GM21825 (cell line): ENCODE data around the gene KCNH1.

Source experiments
- ATAC-seq: cut with Tn5 transposase; IDR thresholded peaks from one replicate; pipeline ENCODE4 v1.9.1; 2021; ENCODE audit warnings: mild to moderate bottlenecking, moderate library complexity; ENCODE audit not compliant: unreplicated experiment

Gene KCNH1

DNA sequence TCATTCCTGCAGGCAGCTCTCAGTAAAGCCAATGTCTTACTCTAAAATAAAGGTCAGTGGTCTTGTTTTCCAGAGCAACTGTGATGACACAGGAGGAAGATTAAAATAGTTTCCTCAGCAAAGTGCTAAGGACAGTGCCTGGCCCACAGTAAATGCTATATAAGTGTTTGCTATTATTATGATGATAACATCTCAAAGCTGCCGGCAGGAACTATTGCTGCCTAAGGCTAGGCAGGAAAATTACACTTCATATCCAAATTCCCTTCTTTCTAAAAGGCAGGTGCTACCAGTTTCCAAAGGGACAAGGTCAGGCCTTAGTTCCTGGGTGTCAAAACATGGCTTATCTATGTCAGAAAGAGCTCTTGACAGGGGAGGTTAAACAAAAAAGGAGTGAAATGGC lies 403.9 kb downstream of the KCNH1 start:
- ATAC-seq = no peak

DNA sequence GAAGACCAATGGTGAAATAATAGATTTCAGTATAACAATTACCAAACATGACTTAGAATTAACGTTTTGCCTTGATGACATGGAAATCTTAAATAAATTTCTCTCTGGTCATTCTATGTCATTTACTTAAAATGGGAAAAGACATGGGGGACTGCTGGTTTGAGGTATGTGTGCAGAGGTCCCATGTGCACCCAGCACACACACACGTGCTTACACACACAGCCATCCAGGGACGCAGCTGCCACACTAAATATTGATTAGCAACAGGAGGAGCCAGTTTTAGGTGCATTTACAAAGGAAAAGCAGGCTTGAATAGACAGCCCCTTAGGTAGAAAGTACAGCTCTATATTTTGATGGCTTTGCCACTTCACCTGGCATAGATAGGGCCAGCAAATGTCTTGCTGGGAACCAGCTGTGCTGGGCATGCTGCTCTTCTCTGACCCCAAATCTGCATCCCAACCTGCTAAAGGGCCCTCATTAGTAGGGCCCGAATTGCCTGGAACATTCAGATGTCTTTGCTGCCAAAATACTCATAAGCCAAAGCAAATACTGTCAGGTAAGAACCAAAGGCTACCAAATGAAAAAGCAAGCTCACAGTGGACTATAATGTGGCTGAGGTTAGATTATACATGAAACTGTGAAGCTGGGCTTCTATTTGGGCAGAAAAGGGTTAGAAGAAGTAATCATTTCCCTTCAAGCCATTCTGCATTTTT lies 405.4 kb downstream of the KCNH1 start:
- ATAC-seq = no peak

DNA sequence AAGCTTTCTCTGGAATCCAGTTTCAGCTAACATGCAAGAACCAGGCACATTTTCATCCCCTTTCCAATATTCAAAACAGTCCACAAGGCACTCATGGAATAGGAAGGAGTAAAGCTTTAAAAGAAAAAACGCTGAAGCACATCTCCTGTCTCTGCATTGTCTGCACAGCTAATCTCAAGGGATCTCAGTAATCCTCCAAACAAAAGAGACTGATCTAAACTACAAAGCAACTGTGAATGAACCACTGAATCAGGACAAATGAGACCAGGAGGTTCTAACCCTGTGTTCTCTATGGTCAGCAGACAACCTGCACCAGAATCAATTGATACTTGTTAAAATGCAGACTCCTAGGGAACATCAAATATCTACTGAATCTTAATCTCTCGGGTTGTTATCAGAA lies 406.2 kb downstream of the KCNH1 start:
- ATAC-seq = no peak

DNA sequence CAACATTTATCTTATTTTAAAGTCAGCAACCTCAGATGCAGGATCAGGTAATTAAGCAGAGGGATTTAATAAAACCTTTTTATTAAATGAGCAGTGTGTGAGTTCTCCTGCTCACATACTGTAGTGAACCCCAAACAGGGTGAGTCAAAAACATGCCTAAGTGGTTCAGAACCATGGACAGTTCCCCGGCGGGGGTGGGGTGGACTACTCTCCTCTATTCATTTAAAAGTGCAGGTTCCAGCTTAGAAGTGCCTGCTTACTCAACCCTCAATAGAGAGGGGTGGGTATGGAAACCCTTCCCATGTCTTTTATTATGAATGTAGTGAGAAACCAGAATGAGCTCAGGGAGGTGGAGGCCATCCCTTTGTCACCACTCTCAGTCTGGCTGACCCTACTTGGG lies 407.3 kb downstream of the KCNH1 start:
- ATAC-seq = no peak

DNA sequence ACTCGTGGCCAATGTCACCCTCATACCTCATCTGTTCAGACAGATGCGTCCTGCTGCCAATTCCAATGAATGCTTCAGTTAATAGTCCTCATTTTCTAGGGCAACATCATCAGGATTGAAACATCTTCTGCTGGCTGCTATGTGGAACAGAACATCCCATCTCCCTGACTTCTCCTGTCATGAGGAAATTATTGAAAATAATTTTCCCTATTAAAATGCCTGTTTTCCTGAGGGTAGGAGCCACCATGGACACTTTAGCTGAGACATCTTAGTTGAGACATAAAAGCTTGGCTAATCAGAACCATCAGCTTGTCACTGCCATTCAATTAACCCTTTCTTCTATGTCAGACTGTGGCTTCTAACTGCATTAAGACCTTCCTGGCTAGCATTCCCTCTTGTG lies 409.2 kb downstream of the KCNH1 start:
- ATAC-seq = no peak

DNA sequence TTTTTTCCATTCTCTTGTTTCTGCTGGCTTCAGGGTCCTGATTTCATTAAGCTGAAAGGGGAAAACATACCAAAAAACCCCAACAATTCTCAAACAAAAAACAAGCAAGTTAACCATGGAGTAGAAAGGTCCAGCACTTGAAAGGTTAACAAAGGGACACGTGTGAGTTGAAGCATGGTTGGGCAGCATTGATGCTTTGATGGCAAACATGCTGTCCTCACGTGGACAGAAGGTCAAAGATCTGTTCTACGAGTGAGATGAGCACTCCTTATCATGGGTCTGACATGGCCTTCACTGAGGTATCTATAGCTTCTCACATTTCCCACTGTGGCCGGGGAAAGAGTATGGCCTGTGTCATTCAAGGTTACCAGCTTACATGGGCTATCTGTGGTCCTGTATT lies 410.3 kb downstream of the KCNH1 start:
- no peak for ATAC-seq

DNA sequence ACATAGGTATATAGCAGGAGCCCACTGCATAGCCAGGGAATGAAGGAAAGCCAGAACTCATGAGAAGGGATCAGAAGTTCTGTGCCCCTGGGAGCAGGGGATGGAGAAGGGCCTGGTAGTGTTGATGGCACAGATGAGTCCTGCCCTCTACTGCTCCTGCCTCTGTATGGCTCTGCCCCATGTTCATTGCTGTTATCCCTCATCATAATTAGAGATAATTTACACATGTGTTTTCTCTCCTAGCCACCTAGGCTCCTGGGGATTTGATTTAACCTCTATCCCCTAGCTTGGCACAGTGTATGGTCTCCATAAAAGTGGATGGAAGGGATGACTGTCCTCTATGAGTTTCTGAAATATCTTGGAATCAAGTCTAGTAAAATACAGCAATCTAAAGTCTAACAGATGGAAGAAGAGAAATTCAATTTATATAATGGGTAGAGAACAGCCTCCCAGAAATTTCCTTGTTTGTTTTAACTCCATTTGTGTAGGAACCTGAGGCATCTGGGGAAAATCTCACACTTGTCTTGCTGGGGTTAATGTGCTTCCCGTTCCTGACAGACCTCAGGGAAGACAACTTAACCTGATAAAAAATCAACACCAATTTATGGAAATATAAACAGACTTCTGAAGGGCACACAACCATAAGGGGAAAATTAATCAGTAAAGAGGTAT lies 411.4 kb downstream of the KCNH1 start:
- no peak for ATAC-seq

DNA sequence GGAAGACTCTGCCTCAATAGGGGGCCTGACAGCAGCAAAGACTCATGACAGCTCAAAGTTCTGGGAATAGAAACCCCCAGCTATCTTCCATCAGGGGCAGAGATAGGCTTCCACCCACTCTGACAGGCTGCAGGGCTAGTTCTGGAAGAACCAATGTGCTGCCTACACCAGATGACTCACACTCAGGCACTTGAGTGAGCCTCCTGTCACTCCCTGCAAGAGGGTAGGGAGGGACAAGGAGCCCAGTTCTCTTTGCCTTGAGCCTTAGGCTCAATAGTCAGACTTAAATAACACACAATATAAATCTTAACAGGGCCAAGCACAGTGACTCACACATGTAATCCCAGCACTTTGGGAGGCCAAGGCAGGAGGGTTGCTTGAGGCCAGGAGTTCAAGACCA lies 418.9 kb downstream of the KCNH1 start:
- ATAC-seq = no peak

DNA sequence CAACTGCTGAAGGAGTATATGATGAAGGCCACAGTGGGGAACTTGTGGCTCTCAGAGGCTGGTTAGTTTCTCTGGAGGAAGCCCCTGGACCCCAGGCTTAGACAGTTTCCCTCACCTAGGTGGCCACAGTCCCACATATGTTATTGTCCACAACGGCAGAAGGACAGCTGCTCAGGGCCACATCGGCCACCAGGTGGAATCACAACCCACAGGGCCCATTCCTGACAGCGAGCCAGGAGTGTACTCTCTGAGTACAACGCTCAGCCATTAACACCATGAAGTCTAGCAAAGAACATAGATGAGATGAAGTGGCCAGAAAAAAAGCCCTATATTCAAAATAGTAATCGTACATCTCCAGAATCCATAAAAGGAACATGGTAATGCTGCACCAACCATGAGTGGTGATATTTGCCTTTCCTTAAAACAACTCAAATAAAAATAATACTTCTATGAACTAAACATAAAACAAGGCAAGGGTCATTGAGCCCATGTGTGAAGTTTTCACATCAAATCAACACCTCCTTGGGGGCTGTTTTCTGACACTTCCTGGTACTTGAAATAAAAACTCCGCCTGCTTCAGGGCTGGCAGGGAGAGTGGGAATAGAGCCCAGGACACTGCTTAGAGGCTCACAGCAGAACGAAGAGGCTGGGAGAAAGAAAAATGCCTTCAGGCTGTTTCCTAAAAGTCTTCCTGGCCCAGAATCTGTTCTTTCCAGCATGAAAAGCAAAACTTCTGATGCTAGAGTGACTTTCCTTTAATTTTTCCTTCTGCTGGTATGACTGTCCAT lies 421.9 kb downstream of the KCNH1 start:
- no peak for ATAC-seq

DNA sequence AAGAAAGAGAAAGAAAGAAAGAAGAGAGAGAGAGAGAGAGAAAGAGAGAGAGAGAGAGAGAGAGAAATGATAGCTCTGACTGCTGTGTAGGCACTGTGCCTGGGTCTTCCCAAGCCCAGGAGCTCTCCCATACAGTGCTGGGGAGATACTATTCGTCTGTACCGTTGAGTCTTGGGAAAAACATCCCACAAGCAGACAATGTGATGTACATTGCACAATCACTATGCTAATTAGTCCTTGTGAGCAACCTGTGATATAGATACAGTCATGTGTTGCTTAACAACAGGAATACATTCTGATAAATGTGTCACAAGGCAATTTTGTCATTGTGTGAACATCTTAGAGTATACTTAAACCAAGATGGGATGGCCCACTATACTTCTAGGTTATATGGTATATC lies 424.2 kb downstream of the KCNH1 start:
- ATAC-seq = no peak

DNA sequence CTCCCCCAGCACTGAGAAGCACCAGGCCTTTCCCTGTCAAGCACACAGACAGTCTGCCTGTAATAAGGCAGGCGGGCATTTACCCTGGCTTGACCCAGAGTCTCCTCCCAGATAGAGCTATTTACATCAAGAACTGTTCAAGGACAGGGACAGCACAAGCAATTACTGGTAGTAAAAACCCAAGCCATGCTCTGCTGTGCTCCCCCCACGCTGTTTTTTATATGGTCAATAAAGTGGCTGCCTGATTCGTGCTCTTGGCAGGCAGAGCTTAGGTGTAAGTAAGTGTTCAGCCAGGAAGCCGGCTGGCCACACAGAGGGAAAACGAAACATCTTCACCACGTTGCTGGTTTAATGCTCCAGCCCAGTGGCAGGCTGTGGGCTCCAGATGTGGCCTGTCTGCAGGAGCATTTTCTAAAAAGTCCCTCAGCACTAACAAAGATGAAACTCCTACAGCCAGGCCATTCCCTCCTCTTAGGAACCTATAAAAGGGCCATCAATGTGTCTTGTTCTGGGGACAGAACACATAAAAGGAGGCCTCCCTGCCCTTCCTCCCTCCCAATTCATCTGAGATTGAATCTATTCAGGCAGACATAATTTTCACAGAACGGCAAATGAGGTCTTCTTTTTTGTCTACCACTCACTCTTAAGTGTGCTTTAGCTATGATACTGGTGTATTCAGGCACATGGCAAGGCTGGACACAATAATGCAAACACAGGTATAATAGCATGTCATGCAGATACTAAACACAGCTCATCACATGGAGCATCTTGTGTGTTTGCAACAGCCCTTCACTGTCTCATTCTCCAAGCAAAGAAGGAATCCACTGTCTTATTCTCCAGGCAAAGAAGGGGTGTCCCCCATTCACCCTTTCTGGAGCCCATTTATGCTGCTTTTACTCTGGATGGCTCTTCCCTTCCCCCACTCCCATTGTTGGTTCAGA lies 426.4 kb downstream of the KCNH1 start:
- no peak for ATAC-seq

DNA sequence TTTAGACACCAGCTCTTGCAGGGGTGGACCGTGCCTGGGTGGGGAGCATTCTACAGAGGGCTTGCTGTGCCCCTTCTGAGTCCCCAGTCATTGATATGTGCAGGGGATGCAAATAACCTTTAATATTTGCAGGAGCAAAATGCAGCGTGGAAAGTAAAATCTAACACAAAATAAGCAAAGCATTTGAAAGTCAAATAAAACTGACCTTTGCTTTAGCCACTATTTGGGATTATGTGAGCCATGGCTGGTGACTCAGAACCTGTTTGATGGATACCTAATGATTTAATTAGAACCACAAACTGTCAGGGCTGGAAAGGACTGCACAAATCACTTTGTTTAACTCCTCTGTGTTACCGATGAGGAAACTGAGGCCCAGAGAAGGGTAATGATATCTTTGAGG lies 427.7 kb downstream of the KCNH1 start:
- ATAC-seq = no peak

DNA sequence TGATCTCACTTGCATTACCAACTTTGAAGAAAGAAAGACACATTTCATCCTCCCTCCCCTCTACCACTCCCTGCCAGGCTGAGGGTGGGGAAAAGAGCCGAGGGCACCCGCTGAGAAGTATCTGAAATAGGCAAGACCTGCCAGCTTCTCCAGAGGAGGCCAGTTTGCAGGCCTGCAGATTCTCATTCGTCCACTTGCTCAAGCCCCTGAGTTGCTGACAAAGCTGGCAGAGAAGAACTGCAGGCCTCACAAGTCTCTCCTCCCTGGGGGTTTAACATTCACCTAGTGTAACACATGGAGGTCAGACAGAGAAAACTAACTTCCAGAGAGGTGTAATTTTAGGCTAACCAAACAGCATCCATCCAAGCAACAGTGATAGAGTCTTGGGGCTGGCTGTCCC lies 428.9 kb downstream of the KCNH1 start:
- ATAC-seq = no peak

DNA sequence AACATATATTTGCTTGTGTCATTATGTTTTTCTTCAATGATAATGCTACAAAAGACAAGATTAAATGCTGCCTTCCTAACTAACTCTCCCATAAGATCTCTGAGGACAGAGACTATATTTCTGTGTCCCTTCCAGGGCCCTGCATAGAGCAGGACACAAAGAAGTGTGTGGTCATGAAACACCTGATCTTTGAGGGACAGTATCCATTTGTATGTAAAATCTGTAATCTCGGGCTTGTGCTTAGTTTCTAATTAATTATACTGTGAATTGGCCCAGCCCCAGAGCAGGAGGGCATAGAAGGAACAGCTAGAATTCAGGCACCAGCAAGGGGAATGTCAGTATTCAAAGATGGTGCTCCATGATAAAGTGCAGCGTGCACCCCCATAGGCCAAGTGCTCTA lies 430.4 kb downstream of the KCNH1 start:
- no peak for ATAC-seq

DNA sequence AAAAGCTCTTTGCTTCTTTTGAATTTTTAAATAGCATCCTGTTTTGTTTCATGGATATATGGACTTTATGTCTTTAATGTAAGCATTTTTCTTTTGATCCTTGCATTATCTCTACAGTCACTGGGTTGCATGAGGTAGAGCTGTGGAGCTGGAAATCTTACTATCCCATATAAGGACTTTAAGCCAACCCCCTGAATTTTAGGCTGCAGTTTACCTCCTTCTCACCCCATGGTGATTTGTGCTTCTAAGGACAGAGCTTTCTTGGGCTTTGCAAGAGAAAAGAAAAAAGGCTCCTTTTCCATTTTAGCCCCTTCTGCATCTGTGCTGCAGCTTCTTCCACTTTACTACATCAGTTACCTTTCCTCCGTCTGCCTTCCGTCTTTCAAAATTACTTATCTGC lies 431.4 kb downstream of the KCNH1 start:
- no peak for ATAC-seq

DNA sequence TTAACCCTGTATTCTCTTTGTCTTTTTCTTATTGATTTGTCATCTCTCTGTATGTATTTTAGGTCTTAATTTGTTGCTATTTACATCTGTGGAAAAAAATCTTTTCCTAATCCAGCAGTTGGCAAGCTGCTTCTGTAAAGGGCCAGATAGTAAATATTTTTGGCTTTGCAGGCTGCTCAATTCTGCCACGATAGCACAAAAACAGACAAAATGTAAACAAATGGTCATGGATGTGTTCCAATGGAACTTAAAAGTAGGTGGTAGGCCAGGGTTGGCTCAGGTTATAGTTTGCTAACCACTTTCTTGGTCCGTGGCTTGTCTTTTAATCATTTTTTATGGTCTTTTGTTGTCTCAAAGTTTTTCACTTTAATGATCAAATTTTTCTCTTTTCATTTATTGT lies 433.4 kb downstream of the KCNH1 start:
- no peak for ATAC-seq

DNA sequence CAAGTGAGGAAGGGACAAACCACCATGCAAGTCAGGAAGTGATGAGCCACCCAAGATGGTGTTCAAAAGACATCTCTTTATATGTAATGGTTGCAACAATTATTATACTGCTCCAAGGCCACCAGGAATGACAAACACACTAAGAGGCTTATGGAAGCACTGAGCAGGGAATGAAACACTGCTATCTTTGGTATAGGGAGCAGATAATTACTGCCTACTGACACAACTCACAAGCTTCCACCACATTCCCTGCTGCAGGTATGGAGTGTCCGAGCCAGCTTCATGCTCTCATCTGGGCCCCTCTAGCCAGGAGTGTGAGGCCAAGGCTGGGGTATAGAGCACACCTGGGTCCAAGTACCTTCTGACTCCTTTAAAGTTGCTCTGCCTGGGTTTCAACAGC lies 433.9 kb downstream of the KCNH1 start:
- no peak for ATAC-seq

DNA sequence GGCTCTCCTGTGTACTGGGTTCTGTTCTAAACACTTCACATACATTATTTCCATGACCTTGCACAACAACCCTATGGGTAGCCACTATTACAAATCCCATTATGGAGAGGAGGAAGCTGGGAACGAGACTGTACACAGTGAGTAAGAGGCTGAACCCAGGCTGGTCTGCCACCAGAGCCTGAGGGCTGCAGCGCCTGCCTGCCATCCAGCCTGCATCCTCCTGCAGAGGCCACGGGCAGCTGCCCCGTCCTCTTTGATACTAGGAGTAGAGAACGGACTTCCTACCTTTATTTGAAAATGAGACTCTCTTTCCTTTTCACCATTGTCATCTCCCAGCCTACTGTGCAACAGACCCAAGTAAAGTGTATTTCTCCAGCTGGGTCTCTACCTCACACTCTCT lies 435.3 kb downstream of the KCNH1 start:
- ATAC-seq = no peak

DNA sequence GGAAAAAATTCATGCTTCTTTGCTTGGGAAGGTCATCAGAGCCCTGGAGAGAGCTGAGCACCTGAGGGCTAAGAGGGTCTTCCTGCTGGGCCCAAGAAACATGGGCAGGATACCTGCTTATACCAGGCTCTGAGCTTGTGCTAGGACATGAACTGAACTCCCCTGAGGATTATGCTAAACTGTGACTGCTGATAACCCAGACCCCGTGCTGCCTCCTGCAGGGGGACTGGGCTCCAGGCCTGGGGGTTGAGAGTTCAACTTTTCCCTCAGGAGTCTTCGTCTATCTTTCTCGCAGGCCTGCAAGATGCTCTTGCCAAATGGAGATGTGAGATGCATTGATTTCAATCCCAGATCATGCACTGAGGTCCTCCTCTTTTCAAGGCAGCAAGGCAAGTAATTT lies 436.8 kb downstream of the KCNH1 start:
- peak; percentile 1 for ATAC-seq

DNA sequence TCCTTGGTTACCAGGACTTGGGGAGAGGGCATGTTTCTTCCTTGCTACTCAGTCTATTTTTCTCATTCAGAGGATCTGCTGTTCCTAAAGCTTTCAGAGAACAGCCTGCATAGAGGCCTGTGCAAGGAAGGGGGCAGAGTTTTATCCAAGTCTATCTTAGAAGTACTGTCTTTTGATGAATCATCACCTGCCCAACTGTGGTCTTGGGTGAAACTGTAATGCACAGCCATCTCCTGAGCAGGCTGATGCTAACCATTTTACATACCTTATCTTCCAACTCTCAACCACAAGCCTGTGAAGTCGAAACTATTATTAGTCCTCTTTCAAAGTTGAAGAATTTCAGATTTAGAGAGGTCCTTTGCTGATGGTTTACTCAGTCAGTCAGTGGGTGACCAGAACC lies 437.2 kb downstream of the KCNH1 start:
- ATAC-seq = peak; percentile 93

DNA sequence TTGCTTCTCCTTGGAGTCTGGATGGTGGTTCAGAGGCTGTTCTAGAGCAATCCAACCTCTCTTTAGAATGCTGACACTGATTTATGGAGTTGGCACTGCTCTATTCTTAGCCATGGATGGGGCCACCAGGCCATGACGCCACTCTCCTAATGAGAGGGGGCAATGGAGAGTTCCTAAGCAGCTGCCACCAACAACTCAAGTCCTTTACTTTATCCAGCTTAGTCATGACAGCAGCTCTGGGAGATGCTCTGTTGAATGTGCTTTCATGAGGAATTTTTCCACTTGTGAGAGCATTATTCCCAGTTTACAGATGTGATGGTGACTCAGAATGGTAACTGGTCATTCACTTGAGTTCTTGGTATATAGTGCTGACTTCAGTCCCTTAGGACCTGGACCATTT lies 438.9 kb downstream of the KCNH1 start:
- ATAC-seq = no peak
